ENCODE measurements around the gene EXO5. TPM values are rescaled to one million over a fixed set of nuclear protein-coding genes. Genes with fewer than 3 reads are reported as not detected.
"Not testable (repeated sequence)": the region's sequence is repeated elsewhere in the genome, so short reads cannot be mapped to it uniquely, and the experiment has no call there.

Gene EXO5
- total RNA-seq, 4 donors from 2014 or later = 6.3 to 10.7 (median 8.1) TPM

DNA sequence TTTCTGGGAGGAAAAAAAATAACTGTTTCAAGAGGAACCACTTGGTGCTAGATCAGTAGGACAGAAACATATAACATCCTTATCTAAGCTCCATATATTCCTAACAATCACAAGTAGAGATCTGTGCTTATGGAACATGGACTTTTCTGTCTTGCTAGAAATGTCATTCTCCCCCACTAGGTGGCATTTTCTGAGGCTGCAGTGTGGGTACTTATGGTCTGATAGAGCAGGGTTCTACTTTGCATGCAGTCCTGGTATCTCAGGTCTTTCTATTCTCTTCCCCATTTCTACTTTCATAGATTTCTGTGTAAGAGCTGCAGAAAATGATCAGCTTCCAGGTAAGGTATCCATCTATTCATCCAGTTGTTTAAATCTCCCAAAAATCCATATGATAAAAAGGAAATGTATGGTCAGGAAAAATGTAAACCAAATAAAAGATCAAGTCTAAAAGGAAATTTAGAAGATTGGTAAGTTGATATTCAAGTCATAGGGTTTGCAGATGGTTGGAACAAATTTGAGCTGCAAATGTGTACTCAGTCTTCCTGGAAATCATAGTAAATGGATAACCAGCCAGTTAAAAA lies 24.4 kb downstream of the EXO5 start:
- Histone ChIP-seq H3K36me3 (no peaks in the 10 kb centered on the region), H3K27me3 (no peaks in the 10 kb centered on the region), H3K4me1 (peaks cover 0 to 15% (median 4%) of the 10 kb centered on the region in 4 donors), H3K9me3 (no peaks in the 10 kb centered on the region), H3K27ac (no peak overlapping the region), H3K4me3 (no peak overlapping the region)
- DNase-seq = peak in 1 of 3 donors; percentile 51
- TF ChIP-seq, protein P1, sequence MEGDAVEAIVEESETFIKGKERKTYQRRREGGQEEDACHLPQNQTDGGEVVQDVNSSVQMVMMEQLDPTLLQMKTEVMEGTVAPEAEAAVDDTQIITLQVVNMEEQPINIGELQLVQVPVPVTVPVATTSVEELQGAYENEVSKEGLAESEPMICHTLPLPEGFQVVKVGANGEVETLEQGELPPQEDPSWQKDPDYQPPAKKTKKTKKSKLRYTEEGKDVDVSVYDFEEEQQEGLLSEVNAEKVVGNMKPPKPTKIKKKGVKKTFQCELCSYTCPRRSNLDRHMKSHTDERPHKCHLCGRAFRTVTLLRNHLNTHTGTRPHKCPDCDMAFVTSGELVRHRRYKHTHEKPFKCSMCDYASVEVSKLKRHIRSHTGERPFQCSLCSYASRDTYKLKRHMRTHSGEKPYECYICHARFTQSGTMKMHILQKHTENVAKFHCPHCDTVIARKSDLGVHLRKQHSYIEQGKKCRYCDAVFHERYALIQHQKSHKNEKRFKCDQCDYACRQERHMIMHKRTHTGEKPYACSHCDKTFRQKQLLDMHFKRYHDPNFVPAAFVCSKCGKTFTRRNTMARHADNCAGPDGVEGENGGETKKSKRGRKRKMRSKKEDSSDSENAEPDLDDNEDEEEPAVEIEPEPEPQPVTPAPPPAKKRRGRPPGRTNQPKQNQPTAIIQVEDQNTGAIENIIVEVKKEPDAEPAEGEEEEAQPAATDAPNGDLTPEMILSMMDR (IDR thresholded peaks at IDR 0.05) = peak; percentile 32 to 60 (median 47)
- TF ChIP-seq POLR2A (IDR thresholded peaks at IDR 0.05) = no peak

DNA sequence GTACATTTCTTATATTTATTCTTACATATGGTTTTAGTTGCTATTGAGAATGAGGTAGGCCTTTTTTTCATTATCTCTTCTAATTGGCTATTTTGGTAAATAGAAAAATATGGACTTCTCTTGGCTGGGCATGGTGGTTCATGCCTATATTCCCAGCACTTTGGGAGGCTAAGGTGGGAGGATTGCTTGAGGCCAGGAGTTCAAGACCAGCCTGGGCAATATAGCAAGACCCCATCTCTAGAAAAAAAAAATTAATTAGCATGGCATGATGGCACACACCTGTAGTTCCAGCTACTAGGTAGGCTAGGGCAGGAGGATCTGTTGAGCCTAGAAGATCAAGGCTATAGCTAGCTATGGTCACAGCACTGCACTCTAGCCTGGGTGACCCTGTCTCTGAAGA lies 26.0 kb downstream of the EXO5 start:
- Histone ChIP-seq H3K27ac (no peak overlapping the region), H3K9me3 (no peaks in the 10 kb centered on the region), H3K36me3 (no peaks in the 10 kb centered on the region), H3K27me3 (no peaks in the 10 kb centered on the region), H3K4me3 (no peak overlapping the region), H3K4me1 (peaks cover 0 to 15% (median 4%) of the 10 kb centered on the region in 4 donors)
- DNase-seq = no peak
- TF ChIP-seq POLR2A (IDR thresholded peaks at IDR 0.05) = no peak
- TF ChIP-seq, protein P1 (IDR thresholded peaks at IDR 0.05) = no peak

DNA sequence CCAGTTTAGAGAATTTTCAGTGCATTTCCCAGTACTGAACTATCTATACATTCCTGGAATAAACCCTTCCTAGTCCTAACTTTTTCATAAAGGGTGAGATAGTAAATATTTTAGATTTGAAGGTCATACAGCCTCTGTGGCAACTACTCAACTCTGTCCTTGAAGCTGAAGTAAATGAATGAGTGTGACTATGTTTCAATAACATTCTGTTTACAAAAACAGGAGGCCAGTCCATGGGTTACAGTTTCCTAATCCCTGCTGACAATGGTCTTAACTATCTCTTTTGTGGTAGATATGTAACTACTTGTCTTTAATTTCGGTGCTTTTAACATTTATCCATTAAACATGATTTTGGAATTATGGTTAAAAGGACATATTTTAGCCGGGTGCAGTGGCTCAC lies 27.2 kb downstream of the EXO5 start:
- Histone ChIP-seq H3K36me3 (no peaks in the 10 kb centered on the region), H3K9me3 (no peaks in the 10 kb centered on the region), H3K27me3 (no peaks in the 10 kb centered on the region), H3K4me3 (no peak overlapping the region), H3K4me1 (peaks cover 0 to 15% (median 4%) of the 10 kb centered on the region in 4 donors), H3K27ac (no peak overlapping the region)
- DNase-seq = no peak
- TF ChIP-seq, protein P1 (IDR thresholded peaks at IDR 0.05) = no peak
- TF ChIP-seq POLR2A (IDR thresholded peaks at IDR 0.05) = no peak

DNA sequence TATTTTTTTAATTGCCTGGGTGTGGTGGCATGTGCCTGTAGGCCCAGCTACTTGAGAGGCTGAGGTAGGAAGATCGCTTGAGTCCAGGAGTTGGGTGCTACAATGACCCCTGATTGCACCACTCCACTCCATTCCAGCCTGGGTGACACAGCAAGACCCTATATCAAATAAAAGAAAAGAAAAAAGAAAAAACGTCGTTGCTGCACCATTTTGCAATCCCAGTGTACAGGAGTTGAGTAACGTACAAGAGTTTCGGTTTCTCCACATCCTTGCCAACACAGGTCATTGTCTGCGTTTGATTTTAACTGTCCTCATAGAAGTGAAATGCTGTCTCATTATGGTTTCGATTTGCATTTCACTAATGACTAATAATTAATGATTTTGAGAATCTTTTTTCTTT lies 30.8 kb downstream of the EXO5 start:
- no peaks in the 10 kb centered on the region for H3K9me3 ChIP-seq
- peaks cover 0 to 27% (median under 1%) of the 10 kb centered on the region in 3 donors for H3K36me3 ChIP-seq
- no peak for DNase-seq
- no peak for TF ChIP-seq POLR2A (IDR thresholded peaks at IDR 0.05)
- H3K27me3 ChIP-seq = no peaks in the 10 kb centered on the region
- no peak overlapping the region for H3K27ac ChIP-seq
- H3K4me1 ChIP-seq = no peaks in the 10 kb centered on the region
- H3K4me3 ChIP-seq = no peak overlapping the region

DNA sequence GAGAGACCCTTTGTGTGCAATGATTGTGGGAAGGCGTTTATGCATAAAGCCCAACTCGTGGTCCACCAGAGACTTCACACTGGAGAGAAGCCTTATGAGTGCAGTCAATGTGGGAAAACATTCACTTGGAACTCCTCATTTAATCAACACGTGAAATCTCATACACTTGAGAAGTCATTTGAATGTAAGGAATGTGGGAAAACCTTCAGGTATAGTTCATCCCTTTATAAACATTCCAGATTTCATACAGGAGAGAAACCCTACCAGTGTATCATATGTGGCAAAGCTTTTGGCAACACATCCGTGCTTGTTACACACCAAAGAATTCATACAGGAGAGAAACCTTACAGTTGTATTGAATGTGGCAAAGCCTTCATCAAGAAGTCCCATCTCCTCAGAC lies 38.4 kb downstream of the EXO5 start:
- no peak overlapping the region for H3K27ac ChIP-seq
- H3K9me3 ChIP-seq = peaks cover 0 to 11% (median 0%) of the 10 kb centered on the region in 4 donors
- no peaks in the 10 kb centered on the region for H3K27me3 ChIP-seq
- no peak for TF ChIP-seq POLR2A (IDR thresholded peaks at IDR 0.05)
- TF ChIP-seq, protein P1 (IDR thresholded peaks at IDR 0.05) = no peak
- H3K4me3 ChIP-seq = no peak overlapping the region
- DNase-seq = no peak
- H3K36me3 ChIP-seq = peaks cover 0 to 44% (median 3%) of the 10 kb centered on the region in 3 donors
- no peaks in the 10 kb centered on the region for H3K4me1 ChIP-seq

DNA sequence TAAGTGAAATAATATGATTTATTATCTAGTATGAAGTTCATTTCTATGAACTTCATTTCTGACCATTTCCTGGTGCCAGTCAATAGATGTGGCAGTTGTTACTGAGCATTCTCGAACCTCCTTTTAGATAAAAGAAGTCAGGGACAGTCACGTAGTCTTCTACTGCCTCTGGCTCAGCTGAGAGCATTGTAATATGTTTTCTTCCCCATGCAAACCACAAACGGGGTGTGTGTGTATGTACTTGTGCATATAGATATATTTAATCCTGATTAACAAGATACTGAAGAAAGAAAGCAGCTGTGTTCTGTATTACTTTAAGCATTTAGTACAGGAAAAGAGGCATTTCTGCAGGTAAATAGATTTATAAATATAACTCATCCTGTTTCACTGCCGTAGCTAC lies 44.5 kb downstream of the EXO5 start:
- no peaks in the 10 kb centered on the region for H3K27me3 ChIP-seq
- H3K9me3 ChIP-seq = no peaks in the 10 kb centered on the region
- H3K4me1 ChIP-seq = no peaks in the 10 kb centered on the region
- no peak for DNase-seq
- no peak overlapping the region for H3K4me3 ChIP-seq
- no peaks in the 10 kb centered on the region for H3K36me3 ChIP-seq
- TF ChIP-seq, protein P1 (IDR thresholded peaks at IDR 0.05) = no peak
- no peak for TF ChIP-seq POLR2A (IDR thresholded peaks at IDR 0.05)
- H3K27ac ChIP-seq = no peak overlapping the region

DNA sequence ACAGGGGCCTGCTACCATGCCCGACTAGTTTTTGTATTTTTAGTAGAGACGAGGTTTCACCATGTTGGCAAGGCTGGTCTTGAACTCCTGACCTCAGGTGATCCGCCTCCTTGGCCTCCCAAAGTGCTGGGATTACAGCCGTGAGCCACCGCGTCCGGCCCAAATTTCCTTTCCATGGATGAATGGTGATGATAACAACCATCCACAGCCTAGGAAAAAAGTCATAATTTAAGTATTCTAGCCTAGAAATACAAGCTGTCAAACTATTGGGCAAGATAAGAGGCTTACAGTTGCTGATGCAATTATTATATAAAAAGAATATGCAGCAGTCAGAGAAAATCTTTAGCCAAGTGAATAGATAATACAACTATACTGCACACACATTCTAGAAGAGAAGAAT lies 46.2 kb downstream of the EXO5 start:
- H3K27me3 ChIP-seq, H3K36me3 ChIP-seq, H3K4me3 ChIP-seq, H3K27ac ChIP-seq, H3K9me3 ChIP-seq, DNase-seq, H3K4me1 ChIP-seq: not testable (repeated sequence)
